HG03045 (cell line): ENCODE data around the gene SOCS6.

Experiments used
- ATAC-seq: cut with Tn5 transposase; IDR thresholded peaks from one replicate; pipeline ENCODE4 v1.9.1; 2021; ENCODE audit warnings: mild to moderate bottlenecking, moderate library complexity; ENCODE audit not compliant: unreplicated experiment

The SOCS6 gene

GRCh38 chr18:70288171-70288850 is 534 bp upstream of the SOCS6 start:
- ATAC-seq, result peak; percentile 18

- peak; percentile 56 for ATAC-seq
Observed at GRCh38 chr18:70289351-70290312, 787 bp downstream of the SOCS6 start.

GRCh38 chr18:70290482-70291294 is 1.8 kb downstream of the SOCS6 start:
- ATAC-seq, result no peak

- ATAC-seq, result no peak
Observed at GRCh38 chr18:70291295-70291574, 2.4 kb downstream of the SOCS6 start.

- ATAC-seq, result no peak
Observed at GRCh38 chr18:70292628-70293027, 3.8 kb downstream of the SOCS6 start.

GRCh38 chr18:70293166-70293565 is 4.3 kb downstream of the SOCS6 start:
- ATAC-seq, result no peak

GRCh38 chr18:70294471-70295191 is 5.8 kb downstream of the SOCS6 start:
- no peak for ATAC-seq

GRCh38 chr18:70295192-70296188 is 6.6 kb downstream of the SOCS6 start:
- no peak for ATAC-seq

- no peak for ATAC-seq
Observed at GRCh38 chr18:70296289-70296688, 7.4 kb downstream of the SOCS6 start.

GRCh38 chr18:70296781-70297180 is 7.9 kb downstream of the SOCS6 start:
- no peak for ATAC-seq

- ATAC-seq, result no peak
Observed at GRCh38 chr18:70299393-70299792, 10.5 kb downstream of the SOCS6 start.

GRCh38 chr18:70301667-70302066 is 12.8 kb downstream of the SOCS6 start:
- no peak for ATAC-seq

- no peak for ATAC-seq
Observed at GRCh38 chr18:70308555-70309294, 19.9 kb downstream of the SOCS6 start.

GRCh38 chr18:70310560-70311320 is 21.9 kb downstream of the SOCS6 start:
- no peak for ATAC-seq

GRCh38 chr18:70311726-70312125 is 22.9 kb downstream of the SOCS6 start:
- ATAC-seq, result no peak

- no peak for ATAC-seq
Observed at GRCh38 chr18:70313640-70314039, 24.8 kb downstream of the SOCS6 start.

GRCh38 chr18:70314151-70314782 is 25.4 kb downstream of the SOCS6 start:
- ATAC-seq, result no peak

GRCh38 chr18:70319187-70319586 is 30.3 kb downstream of the SOCS6 start:
- no peak for ATAC-seq
